KMS-11 (cell line): ENCODE data around the gene WDFY2.

Experiments used
- H2AFZ ChIP-seq: fragments of 200-600 bp; sonication (generic); 2 replicates; pipeline ENCODE4 v1.6.1; 2016; ENCODE audit warnings: antibody characterized with exemption, mixed run types, low read depth
- H3K27ac ChIP-seq: fragments of 200-600 bp; sonication (generic); 2 replicates; pipeline ENCODE4 v1.6.1; 2016; ENCODE audit warnings: mild to moderate bottlenecking, mixed run types
- H3K27me3 ChIP-seq: fragments of 200-600 bp; sonication (generic); 2 replicates; pipeline ENCODE4 v1.6.1; 2017; ENCODE audit warnings: mild to moderate bottlenecking, low read depth, mixed run types, moderate library complexity; ENCODE audit not compliant: insufficient read depth
- H3K36me3 ChIP-seq: fragments of 200-600 bp; sonication (generic); 2 replicates; pipeline ENCODE4 v1.6.1; 2017; ENCODE audit warnings: mild to moderate bottlenecking, mixed run types; ENCODE audit not compliant: insufficient read depth
- H3K4me1 ChIP-seq: fragments of 200-600 bp; sonication (generic); 2 replicates; pipeline ENCODE4 v1.6.1; 2016; ENCODE audit warnings: mild to moderate bottlenecking, low read depth, mixed run types; ENCODE audit not compliant: poor library complexity, severe bottlenecking
- H3K4me2 ChIP-seq: fragments of 200-600 bp; sonication (generic); 2 replicates; pipeline ENCODE4 v1.7.0; 2016; ENCODE audit warnings: mild to moderate bottlenecking, mixed run types
- H3K4me3 ChIP-seq: fragments of 200-600 bp; sonication (generic); IDR thresholded peaks from 2 replicates; pipeline ENCODE4 v1.6.1; 2017; ENCODE audit warnings: low read depth, low read length, mixed read lengths; ENCODE audit not compliant: insufficient read depth
- H3K79me2 ChIP-seq: fragments of 200-600 bp; sonication (generic); 2 replicates; pipeline ENCODE4 v1.6.1; 2016; ENCODE audit warnings: low read depth, mixed run types; ENCODE audit not compliant: insufficient read depth
- H3K9ac ChIP-seq: fragments of 200-600 bp; sonication (generic); 2 replicates; pipeline ENCODE4 v1.6.1; 2016; ENCODE audit warnings: mild to moderate bottlenecking, mixed run types
- H4K20me1 ChIP-seq: fragments of 200-600 bp; sonication (generic); 2 replicates; pipeline ENCODE4 v1.6.1; 2016; ENCODE audit warnings: mild to moderate bottlenecking, mixed run types; ENCODE audit not compliant: insufficient read depth
- CTCF ChIP-seq: fragments of 200-600 bp; sonication (generic); conservative IDR thresholded peaks from 2 replicates; pipeline ENCODE4 v1.6.1; 2017; ENCODE audit warnings: low read depth, mild to moderate bottlenecking, antibody characterized with exemption, low read length, moderate library complexity, mixed read lengths

Gene WDFY2

GRCh38 chr13:51814825-51815650, 230.8 kb downstream of the WDFY2 start:
- Histone ChIP-seq H3K79me2 (no peaks in the 10 kb centered on the region), H3K4me3 (no peak overlapping the region), H4K20me1 (no peaks in the 10 kb centered on the region), H3K9ac (no peak overlapping the region; the same call in 1 of the 2 replicates), H2AFZ (peak overlapping the region; percentile 79), H3K4me1 (peaks cover 10% of the 10 kb centered on the region), H3K27me3 (no peaks in the 10 kb centered on the region), H3K4me2 (peak overlapping the region; percentile 51), H3K27ac (no peak overlapping the region), H3K36me3 (no peaks in the 10 kb centered on the region)
- peak; percentile 73 for TF ChIP-seq CTCF

- H4K20me1 ChIP-seq, result no peaks in the 10 kb centered on the region
- H3K4me3 ChIP-seq, result no peak overlapping the region
- H3K9ac ChIP-seq, result no peak overlapping the region
- TF ChIP-seq CTCF, result no peak
- H3K4me2 ChIP-seq, result no peak overlapping the region
- peak overlapping the region; percentile 79; the same call in 1 of the 2 replicates for H2AFZ ChIP-seq
- no peaks in the 10 kb centered on the region for H3K36me3 ChIP-seq
- H3K27me3 ChIP-seq, result no peaks in the 10 kb centered on the region
- no peak overlapping the region for H3K27ac ChIP-seq
- no peaks in the 10 kb centered on the region for H3K79me2 ChIP-seq
- H3K4me1 ChIP-seq, result peaks cover 10% of the 10 kb centered on the region
These were observed 231.6 kb downstream of the WDFY2 start for GRCh38 chr13:51815848-51816247.

- no peak overlapping the region for H3K4me3 ChIP-seq
- H4K20me1 ChIP-seq, result no peaks in the 10 kb centered on the region
- H3K4me2 ChIP-seq, result no peak overlapping the region
- H3K4me1 ChIP-seq, result peaks cover 10% of the 10 kb centered on the region
- H2AFZ ChIP-seq, result no peak overlapping the region
- no peaks in the 10 kb centered on the region for H3K36me3 ChIP-seq
- no peaks in the 10 kb centered on the region for H3K27me3 ChIP-seq
- H3K9ac ChIP-seq, result no peak overlapping the region
- no peak overlapping the region for H3K27ac ChIP-seq
- H3K79me2 ChIP-seq, result no peaks in the 10 kb centered on the region
- TF ChIP-seq CTCF, result no peak
These were observed 232.5 kb downstream of the WDFY2 start for GRCh38 chr13:51816604-51817249.
